HG03159 (cell line): ENCODE results near the gene TEX9.
"Not testable (repeated sequence)": the region's sequence is repeated elsewhere in the genome, so short reads cannot be mapped to it uniquely, and the experiment has no call there.

Source experiments
- ATAC-seq: cut with Tn5 transposase; IDR thresholded peaks from one replicate; pipeline ENCODE4 v1.9.1; 2021; ENCODE audit warnings: mild to moderate bottlenecking, moderate library complexity; ENCODE audit not compliant: unreplicated experiment

The TEX9 gene

DNA sequence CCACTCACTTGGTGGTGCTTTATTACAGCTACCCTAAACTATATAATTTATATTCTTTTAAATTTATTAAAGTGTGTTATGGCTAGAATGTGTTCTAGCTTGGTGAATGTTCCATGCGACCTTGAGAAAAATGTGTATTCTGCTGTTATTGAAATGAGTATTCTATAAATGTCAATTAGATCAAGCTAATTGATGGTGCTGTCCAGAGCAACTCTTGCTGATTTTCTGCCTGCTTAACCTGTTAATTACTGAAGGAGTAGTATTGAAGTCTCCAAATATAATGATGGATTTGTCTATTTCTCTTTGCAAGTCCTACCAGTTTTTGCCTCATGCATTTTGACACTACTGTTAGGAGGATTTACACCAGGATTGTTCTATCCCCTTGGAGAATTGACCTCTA, 3.2 kb upstream of the TEX9 start:
- ATAC-seq = no peak

DNA sequence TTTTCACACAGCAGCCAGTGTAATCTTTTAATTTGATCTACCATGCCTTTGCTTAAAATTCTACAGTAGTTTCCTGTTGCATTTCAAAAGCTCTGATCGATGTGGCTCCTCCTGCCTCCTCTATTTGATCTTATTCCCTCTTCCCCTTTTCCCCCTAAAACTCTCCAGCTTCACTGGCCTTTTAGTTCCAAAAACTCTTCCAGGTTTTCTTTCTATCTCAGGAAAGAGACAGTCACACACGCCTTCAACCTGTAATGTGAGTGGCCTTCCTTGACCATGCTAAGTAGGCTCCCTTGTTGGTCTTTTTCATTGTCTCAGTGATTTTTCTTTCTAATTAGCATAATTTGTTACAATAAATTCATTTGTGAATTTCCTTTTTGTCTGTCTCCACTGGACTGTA, 985 bp downstream of the TEX9 start:
- no peak for ATAC-seq

DNA sequence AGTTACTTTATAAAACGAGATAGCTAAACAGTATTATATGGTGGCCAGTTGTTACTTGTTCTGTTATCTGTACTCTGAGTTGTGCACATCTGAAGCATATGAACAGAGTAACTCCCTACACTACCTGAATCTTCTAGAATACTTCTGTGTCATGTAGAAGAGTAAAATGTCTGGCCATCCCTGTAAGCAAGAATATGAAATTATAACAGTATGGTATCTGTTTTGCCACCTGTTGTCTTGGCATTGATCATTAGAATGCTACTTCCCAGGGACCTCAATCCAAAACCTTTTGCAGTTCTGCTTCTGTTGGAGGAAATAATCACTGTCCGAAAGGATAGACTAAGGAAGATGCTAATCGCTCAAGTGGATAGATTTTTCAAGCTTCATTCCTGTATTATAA, 1.9 kb downstream of the TEX9 start:
- no peak for ATAC-seq

DNA sequence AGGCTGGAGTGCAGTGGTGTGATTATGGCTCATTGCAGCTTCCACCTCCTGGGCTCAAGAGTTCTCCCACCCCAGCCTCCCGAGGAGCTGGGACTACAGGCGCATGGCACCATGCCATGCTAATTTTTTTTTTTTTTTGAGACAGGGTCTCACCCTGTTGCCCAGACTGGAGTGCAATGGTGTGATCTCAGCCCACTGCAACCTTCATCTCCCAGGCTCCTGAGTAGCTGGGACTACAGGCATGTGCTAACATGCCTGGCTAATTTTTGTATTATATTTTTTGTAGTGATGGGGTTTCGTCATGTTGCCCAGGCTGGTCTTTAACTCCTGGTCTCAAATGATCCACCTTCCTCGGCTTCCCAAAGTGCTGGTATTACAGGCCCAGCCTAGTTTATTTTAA, 4.0 kb downstream of the TEX9 start:
- ATAC-seq = no peak

DNA sequence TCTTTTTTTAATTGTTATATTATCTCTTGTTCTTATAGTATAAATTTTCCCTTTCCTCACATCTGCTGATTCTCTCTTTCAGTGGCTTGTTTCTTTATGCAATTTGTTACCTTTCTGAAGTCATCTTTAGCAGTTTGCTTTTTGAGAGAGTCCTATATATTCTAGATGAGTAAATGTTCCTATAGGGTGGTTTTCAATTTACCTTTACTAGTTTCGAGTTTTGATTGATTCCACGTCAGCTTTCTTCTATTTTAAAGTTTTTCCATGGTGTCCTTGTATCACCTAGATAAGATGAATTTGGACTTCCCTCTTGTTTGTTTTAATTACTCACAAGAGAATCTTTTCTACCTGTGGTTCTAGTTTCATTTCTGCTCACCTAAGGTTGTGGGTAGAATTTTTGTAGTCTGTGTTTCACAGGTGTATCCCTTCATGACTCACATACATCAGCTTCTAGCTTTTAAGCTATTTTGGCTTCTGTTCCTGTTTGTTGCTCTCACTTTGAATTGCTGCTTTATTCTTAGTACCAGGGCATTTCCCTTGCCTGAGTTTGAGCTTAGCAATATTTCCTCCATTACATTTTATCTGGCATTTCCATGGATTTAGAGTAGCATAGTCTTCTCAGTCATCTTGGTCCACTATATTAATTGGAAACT, 6.4 kb downstream of the TEX9 start:
- peak; percentile 91 for ATAC-seq

DNA sequence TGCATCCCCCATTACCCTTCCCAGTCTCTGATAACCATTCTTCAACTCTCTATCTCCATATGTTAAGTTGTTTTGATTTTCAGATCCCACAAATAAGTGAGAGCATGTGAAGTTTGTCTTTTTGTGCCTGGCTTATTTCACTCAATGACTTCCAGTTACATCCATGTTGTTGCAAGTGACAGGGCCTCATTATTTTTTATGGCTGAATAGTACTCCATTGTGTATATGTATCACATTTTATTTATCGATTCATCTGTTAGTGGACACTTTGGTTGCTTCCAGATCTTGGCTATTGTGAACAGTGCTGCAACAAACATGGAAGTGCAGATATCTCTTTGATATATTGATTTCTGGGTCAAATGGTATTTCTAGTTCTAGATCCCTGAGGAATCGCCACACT, 9.5 kb downstream of the TEX9 start:
- ATAC-seq = not testable (repeated sequence)

DNA sequence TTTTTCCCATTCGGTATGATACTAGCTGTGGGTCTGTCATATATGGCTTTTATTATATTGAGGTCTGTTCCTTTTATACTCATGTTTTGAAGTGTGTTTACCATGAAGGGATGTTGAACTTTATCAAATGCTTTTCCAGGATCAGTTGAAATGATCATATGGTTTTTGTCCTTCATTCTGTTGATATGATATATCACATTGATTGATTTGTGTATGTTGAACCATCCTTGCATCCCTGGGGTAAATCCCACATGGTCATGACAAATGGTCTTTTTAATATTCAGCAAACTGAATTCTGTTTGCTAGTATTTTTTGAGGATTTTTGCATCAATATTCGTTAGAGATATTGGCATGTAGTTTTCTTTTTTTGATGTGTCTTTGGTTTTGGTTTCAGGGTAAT, 12.6 kb downstream of the TEX9 start:
- ATAC-seq = not testable (repeated sequence)

DNA sequence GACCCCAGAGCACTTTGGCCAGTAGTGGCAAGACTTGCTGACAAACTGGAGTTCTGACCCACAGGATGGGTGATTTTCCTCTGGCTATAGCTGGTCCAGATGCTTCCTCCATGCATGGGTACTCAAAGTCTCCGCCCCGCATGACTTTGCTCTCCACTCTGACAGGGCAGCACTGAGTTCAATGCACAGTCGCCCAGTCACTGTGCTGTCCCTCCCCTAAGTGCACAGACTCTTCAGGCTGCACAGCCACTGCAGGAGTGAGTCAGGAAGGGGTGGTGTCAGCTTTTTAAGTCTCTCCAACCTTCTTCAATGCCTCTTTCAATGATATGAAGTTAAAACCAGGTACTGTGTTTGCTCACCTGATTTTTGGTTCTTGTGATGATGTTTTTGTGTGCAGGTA, 17.8 kb downstream of the TEX9 start:
- ATAC-seq = no peak

DNA sequence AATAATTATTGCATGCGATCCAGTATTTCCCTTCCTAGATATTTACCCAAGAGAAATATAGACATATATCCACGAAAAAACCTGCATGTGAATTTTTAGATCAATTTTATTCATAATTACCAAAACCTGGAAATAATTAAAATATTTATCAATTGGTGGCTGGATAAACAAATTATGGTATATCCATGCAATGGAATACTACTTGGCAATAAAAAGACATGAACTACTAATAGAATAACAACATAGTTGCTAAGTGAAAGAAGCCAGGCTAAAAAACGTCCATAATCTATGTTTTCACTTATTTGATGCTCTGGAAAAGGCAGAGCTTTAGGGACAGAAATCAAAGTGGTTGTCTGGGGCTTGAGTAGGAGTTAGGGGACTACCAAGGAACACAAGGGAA, 20.7 kb downstream of the TEX9 start:
- ATAC-seq = no peak

DNA sequence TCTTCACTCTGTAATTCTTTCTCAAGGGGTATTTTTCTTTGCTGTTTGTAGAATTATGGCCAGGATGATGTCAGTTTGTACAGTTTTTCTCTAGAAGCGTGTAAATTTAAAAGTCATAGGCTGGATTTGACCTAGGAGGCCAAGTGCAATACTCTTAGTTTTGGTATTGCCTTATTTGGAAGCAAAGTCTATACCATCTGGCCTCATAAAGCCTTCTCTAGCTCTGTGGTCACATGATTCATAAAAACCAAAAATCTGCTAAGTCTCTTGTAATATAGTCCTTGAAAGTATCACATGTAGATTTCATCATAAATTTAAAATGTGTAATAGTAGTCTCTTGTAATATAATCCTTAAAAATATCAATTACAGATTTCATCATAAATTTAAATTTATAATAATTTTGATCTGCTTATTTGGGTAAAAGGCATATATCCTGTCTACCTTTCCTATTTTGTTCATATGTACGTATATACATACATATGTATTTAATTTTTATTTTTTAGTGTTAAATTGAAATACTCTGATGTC, 25.6 kb downstream of the TEX9 start:
- ATAC-seq = no peak

DNA sequence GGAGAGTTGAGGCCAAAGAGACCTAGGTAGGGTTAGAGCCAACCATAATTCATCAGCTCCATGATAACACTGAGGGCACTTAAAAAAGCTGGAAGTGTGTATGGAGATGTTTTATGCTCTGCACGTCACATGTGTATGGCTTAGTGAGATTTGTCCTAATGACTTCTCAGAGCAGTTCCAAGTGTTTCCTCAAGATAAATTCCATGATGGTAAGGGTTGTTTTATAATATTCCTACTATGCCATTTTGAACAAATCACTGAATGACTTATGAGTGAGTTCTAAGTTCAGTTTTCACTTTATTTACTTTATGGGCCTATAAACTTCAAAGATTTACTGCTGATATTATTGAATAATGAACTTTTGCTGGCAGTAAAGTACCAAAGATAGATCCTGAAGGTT, 28.1 kb downstream of the TEX9 start:
- ATAC-seq = no peak

DNA sequence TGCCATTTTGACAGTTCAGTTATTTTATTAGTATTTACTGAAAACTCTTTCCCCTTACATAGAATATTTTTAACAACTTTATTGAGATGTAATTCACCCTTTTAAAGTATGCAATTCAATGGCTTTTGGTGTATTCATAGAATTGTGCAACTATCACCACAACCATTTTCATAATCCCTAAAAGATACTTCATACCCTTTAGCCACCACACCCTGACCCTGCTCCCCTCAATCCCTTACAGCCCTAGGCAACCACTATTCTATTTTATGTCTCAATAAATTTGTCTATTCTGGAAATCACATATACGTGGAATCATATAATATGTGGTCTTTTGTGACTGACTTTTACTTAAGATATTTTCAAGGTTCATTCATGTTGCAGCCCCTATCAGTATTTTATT, 29.7 kb downstream of the TEX9 start:
- no peak for ATAC-seq

DNA sequence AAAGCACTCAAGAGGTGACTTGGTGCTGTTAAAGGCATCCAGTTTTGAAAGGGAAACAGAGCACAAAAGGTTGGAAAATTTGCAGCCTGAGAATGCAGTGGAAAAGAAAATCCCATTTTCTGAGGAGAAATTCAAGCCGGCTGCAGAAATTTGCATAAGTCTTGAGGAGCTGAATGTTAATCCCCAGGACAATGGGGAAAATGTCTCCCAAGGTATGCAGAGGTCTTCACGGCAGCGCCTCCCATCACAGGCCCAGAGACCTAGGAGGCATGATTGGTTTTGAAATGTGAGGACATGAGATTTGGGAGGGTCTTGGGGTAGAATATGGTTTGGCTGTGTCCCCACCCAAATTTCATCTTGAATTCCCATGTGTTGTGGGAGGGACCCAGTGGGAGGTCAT, 32.1 kb downstream of the TEX9 start:
- not testable (repeated sequence) for ATAC-seq

DNA sequence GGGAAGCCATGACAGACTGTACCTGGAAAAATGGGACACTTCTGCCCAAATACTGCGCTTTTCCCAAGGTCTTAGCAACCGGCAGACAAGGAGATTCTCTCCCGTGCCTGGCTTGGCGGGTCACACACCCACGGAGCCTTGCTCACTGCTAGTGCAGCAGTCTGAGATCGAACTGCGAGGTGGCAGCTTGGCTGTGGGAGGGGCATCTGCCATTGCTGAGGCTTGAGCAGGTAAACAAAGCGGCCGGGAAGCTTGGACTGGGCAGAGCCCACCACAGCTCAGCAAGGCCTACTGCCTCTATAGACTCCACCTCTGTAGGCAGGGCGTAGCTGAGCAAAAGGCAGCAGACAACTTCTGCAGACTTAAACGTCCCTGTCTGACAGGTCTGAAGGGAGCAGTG, 34.0 kb downstream of the TEX9 start:
- ATAC-seq = not testable (repeated sequence)

DNA sequence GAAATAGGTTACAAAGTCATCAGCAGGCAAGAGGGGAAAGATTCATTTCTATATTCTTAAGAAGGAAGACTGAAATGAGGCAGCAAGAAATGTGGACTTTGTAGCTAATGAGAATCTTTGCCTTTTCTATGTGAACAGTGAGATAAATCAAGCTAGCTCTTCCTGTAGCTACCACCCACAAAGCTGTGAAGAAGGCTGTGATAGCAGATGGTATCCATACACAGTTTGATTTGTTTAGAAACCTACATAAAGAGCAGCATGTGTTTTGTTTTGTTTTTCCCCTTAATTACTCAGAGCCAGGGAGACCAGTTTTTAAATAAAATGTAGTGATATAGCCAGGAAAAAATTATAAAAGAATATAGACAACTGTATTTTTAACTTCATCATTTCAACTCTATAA, 45.5 kb downstream of the TEX9 start:
- ATAC-seq = no peak

DNA sequence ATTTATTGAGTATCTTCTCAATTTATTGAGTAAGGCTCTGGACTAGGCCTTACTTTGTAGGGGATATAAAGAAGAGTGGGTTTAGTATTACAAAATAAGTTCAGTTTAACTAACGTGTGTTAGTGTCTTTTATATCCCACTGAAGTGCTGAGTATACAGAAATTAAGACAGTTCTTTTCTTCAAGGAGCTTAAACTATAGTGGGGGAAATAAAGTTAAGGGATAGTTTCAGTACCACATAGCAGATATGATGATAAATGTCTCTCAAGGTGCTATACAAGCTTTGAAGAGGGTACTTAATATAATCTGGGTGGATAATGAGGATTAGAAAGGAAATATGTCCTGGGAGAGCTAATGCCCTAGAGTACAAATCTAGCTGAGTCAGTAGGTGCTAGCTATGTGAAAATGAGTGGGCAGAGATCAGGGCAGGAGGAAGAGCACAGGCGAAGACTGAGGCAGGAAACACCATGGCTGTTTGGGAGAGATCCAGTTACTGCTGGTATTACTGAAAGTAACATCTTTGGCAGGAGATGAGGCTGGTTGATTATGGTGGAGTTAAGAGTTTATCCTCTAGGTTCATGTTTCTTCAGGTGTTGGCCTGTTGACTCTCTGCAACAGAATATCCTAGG, 46.0 kb downstream of the TEX9 start:
- ATAC-seq = no peak

DNA sequence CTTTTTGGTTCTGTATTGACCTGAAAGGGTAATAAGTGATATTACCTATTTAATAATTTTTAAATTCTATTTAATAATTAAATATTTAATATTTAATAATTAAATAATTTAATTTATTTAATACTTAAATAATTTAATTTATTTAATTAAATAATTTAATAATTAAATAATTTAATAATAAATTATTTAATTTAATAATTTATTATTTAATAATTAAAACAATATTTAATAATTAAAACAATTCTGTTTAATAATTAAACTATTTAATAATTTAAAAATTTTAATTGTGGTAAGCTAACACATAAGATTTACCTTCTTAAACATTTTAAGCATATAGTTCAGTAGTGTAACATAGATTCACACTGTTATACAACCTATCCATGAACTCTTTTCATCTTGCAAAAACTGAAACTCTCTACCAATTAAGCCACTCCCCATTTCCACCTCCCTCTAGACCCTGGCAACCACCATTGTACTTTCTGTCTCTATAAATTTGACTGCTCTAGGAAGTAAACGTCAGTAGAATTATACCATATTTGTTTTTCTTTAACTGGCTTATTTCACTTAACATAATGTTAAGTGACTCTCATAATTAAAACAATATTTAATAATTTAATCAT, 48.0 kb downstream of the TEX9 start:
- ATAC-seq = not testable (repeated sequence)

DNA sequence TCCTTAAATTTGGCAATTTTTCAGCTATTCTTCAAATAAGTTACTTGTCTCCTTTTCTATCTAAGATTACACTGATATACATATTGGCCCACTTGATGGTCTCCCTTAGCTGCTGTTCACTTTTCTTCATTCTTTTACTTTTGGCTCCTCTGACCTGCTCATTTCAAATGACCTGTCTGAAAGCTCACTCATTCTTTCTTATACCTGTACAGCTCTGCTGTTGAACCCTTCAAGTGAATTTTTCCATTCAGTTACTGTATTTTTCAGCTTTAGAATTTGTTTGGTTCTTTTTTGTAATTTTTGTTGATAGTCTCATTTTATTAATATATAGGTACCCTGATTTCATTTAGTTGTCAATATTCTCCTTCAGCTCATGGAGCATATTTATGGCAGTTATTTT, 60.0 kb downstream of the TEX9 start:
- ATAC-seq = no peak

DNA sequence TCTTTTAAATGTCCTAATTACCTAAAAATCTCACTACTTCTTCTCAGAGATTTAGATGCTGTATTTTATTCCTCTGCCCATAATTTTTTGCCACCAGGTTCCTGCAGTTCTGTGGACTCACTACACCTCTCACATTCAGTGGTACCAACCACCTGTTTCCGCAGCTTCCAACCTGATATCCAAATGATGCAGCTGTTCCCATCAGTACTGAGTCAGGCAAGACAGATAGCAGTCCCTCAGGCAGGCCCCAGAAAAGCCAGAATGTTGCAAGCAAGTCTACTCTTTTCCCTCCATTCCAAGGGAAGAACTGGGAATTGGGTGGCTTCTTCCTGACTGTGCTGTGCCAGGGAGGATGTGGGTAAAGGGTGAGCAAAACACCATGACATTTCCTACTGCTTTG, 60.8 kb downstream of the TEX9 start:
- ATAC-seq = no peak

DNA sequence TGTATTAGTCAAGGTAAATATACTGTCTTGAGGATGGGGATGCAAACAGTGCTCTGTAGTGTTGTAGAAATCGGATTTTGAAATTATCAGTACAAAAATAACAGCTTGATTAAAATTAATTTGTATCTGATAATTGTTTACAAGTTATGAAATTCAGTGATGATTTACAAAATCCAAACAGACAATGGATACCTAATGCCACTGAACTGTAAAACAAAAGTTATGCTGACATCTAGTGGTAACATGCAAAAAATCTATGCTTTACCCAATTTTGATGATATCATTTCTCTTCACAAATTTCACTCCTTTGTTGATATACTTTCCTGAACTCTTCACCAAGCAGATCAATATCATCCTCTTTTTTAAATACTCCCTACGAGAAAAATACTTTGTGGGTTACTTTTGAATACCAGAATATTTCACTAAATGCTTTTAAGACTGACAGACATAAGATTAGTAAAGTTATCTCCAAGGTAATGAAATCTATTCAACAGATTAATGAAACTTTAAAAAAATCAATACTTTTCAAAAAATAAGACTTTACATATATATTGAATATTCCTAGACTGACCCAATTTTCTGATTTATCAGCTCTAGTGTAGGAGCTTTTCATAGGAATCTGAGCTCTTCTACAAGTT, 63.7 kb downstream of the TEX9 start:
- ATAC-seq = peak; percentile 52

DNA sequence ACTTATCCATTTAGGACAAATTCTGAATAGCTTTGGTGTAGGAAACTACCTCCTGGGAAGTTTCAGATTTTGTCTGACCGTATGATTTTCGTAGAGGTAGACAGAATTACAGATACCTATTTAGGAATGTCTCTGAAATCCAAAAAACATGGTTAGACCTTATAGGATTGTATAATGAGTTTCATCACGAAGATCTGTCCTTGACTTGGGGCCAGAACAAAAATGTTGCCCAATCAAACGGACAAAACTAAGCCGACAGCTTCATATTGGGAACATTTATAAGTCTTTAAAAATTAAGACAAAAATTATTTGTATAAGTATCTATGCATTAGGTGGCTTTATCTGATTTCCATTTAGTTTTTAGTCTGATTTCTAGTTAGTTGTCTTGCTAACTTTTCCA, 67.1 kb downstream of the TEX9 start:
- no peak for ATAC-seq

DNA sequence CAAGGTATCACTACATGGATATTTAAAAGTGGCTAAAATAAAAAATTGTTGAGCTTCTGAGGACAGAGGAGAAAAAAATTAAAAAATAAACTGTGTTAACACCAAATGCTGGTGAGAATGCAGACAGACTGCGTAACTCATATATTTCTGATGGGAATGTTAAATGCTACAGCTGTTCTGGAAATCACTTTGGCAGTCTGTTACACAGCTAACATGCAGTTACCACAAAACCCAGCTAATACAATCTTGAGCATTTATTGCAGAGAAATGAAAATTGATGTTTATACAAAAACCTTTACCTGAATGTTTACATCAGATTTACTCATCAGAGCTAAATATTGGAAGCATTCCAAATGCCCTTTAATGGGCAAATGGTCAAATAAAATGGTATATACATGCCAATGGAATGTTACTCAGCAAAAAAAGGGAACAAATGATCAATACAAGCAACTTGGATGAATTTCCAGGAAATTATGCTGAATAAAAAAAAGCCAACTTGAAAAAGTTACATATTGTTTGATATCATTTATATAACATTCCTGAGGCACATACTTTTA, 75.1 kb downstream of the TEX9 start:
- ATAC-seq = no peak
